Trophoblast cell (in vitro differentiated cells and primary cell): ENCODE results near the gene FLT3.

Source experiments
- DNase-seq, 2 donors: peaks; one replicate each; pipeline ENCODE4 v3.0.0-alpha.2; 2016
- H2AFZ ChIP-seq: 2 replicates; pipeline ENCODE4 v1.6.1; 2013; ENCODE audit warnings: low read length, moderate library complexity, mild to moderate bottlenecking; ENCODE audit not compliant: insufficient read depth, poor library complexity
- H2AK5ac ChIP-seq: 2 replicates; pipeline ENCODE4 v1.6.1; 2013; ENCODE audit warnings: mild to moderate bottlenecking, low read length
- H2BK120ac ChIP-seq: 2 replicates; pipeline ENCODE4 v1.6.1; 2013; ENCODE audit warnings: low read length, mild to moderate bottlenecking, moderate library complexity; ENCODE audit not compliant: insufficient read depth, poor library complexity
- H2BK12ac ChIP-seq: 2 replicates; pipeline ENCODE4 v1.6.1; 2013; ENCODE audit warnings: mild to moderate bottlenecking, low read length, moderate library complexity
- H2BK5ac ChIP-seq: 2 replicates; pipeline ENCODE4 v1.6.1; 2013; ENCODE audit warnings: low read length, low read depth, moderate library complexity, mild to moderate bottlenecking; ENCODE audit not compliant: poor library complexity
- H3K14ac ChIP-seq: 2 replicates; pipeline ENCODE4 v1.6.1; 2013; ENCODE audit warnings: mild to moderate bottlenecking, low read length
- H3K18ac ChIP-seq: 2 replicates; pipeline ENCODE4 v1.6.1; 2013; ENCODE audit warnings: mild to moderate bottlenecking, low read length
- H3K23ac ChIP-seq: 2 replicates; pipeline ENCODE4 v1.6.1; 2013; ENCODE audit warnings: low read length
- H3K27ac ChIP-seq: 2 replicates; pipeline ENCODE4 v1.5.1; 2013; ENCODE audit warnings: low read depth, mild to moderate bottlenecking, inconsistent platforms, low read length, moderate library complexity
- H3K27me3 ChIP-seq: 2 replicates; pipeline ENCODE4 v1.6.1; 2013; ENCODE audit warnings: inconsistent platforms, mild to moderate bottlenecking, low read length, moderate library complexity; ENCODE audit not compliant: insufficient read depth
- H3K36me3 ChIP-seq, 2 experiments: 1 replicate in 1 of 2; 2 replicates in 1 of 2; pipeline ENCODE4 v1.6.1; 2013; ENCODE audit warnings: low read length in 2 of 2, mild to moderate bottlenecking in 2 of 2, moderate library complexity in 1 of 2; ENCODE audit not compliant: insufficient read depth in 2 of 2, control insufficient read depth in 1 of 2
- H3K4ac ChIP-seq: 2 replicates; pipeline ENCODE4 v1.6.1; 2013; ENCODE audit warnings: low read depth, mild to moderate bottlenecking, low read length, moderate library complexity
- H3K4me1 ChIP-seq, 2 experiments: 1 replicate in 1 of 2; 2 replicates in 1 of 2; pipeline ENCODE4 v1.6.1; 2013; ENCODE audit warnings: low read length in 2 of 2, mild to moderate bottlenecking in 2 of 2, moderate library complexity in 1 of 2; ENCODE audit not compliant: insufficient read depth in 2 of 2, control insufficient read depth in 1 of 2
- H3K4me2 ChIP-seq: 2 replicates; pipeline ENCODE4 v1.6.1; 2013; ENCODE audit warnings: inconsistent platforms, mild to moderate bottlenecking, low read length, moderate library complexity
- H3K4me3 ChIP-seq: 2 replicates; pipeline ENCODE4 v1.5.1; 2013; ENCODE audit warnings: mild to moderate bottlenecking, low read depth, low read length, inconsistent platforms
- H3K79me1 ChIP-seq: one replicate; pipeline ENCODE4 v1.6.1; 2013; ENCODE audit warnings: low read length
- H3K79me2 ChIP-seq: 2 replicates; pipeline ENCODE4 v1.6.1; 2013; ENCODE audit warnings: low read length, mild to moderate bottlenecking; ENCODE audit not compliant: control insufficient read depth, insufficient read depth, poor library complexity
- H3K9ac ChIP-seq: 2 replicates; pipeline ENCODE4 v1.6.1; 2013; ENCODE audit warnings: mild to moderate bottlenecking, low read length
- H3K9me3 ChIP-seq: 2 replicates; pipeline ENCODE4 v1.6.1; 2013; ENCODE audit warnings: low read depth, mild to moderate bottlenecking, control low read depth, inconsistent platforms, low read length; ENCODE audit not compliant: insufficient read depth
- H4K12ac ChIP-seq: 2 replicates; pipeline ENCODE4 v1.6.1; 2013; ENCODE audit warnings: low read depth, mild to moderate bottlenecking, low read length, moderate library complexity
- H4K8ac ChIP-seq: 2 replicates; pipeline ENCODE4 v1.6.1; 2013; ENCODE audit warnings: low read depth, mild to moderate bottlenecking, low read length, moderate library complexity
- H4K91ac ChIP-seq: one replicate; pipeline ENCODE4 v1.6.1; 2013; ENCODE audit warnings: low read depth, mild to moderate bottlenecking, low read length, moderate library complexity
- WGBS: extraction: QIAGEN DNeasy Blood & Tissue Kit; methylation state at CpG from one replicate; pipeline ENCODE4 v1.1.7; 2013; ENCODE audit warnings: missing lambda C conversion rate; ENCODE audit not compliant: insufficient read length, insufficient coverage; ENCODE audit errors: extremely low coverage; 5-methylcytosine and 5-hydroxymethylcytosine counted together

Gene FLT3

DNA sequence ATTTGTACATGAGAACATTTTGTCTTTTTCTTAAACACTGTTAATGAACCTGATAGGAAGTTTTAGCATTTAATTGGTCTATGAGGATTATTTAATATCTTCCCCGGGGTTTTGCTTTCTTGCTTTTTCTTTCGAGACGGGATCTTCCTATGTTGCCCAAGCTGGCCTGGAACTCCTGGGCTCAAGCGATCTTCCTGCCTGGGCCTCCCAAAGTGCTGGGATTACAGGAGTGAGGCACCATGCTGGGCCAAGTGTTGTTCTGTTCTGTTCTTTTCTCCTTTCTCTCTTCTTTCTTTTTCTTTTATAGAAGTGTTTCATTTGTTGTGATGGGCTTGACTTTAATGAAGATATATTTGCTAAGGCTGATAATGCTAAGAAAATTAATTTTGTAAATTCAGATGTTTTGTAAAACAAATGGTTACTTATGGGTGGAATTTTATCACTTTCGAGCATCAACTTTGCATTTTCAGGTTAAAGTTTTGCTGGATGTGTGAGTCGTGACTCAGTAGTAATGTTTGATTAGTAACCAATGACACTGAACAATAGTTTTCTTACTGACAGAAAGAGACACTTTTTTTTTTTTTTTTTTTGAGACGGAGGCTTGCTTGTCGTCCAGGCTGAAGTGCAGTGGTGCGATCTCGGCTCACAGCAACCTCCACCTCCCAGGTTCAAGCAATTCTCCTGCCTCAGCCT is 40.2 kb upstream of the FLT3 start:
- no CpG with 5 or more reads among the region's 10 CpGs for WGBS
- peaks cover 10% of the 10 kb centered on the region for H3K79me1 ChIP-seq
- no peaks in the 10 kb centered on the region for H3K36me3 ChIP-seq
- H3K4me3 ChIP-seq = no peak overlapping the region
- H3K4ac ChIP-seq = peak overlapping the region; percentile 84
- no peaks in the 10 kb centered on the region for H3K27me3 ChIP-seq
- no peak overlapping the region for H4K8ac ChIP-seq
- no peak overlapping the region for H2BK120ac ChIP-seq
- no peak overlapping the region for H4K91ac ChIP-seq
- H3K9ac ChIP-seq = no peak overlapping the region
- H2BK12ac ChIP-seq = no peak overlapping the region
- no peak overlapping the region for H3K18ac ChIP-seq
- no peak overlapping the region for H2AFZ ChIP-seq
- no peak overlapping the region for H3K14ac ChIP-seq
- H3K23ac ChIP-seq = no peak overlapping the region
- no peak overlapping the region for H2BK5ac ChIP-seq
- H3K27ac ChIP-seq = no peak overlapping the region
- H3K9me3 ChIP-seq = no peaks in the 10 kb centered on the region
- H3K4me1 ChIP-seq = peaks cover 2 to 3% of the 10 kb centered on the region in 2 experiments
- H4K12ac ChIP-seq = no peak overlapping the region
- H2AK5ac ChIP-seq = no peak overlapping the region
- H3K79me2 ChIP-seq = peaks cover 21% of the 10 kb centered on the region
- peak; percentile 61 to 69 for DNase-seq
- H3K4me2 ChIP-seq = peak overlapping the region; percentile 96

DNA sequence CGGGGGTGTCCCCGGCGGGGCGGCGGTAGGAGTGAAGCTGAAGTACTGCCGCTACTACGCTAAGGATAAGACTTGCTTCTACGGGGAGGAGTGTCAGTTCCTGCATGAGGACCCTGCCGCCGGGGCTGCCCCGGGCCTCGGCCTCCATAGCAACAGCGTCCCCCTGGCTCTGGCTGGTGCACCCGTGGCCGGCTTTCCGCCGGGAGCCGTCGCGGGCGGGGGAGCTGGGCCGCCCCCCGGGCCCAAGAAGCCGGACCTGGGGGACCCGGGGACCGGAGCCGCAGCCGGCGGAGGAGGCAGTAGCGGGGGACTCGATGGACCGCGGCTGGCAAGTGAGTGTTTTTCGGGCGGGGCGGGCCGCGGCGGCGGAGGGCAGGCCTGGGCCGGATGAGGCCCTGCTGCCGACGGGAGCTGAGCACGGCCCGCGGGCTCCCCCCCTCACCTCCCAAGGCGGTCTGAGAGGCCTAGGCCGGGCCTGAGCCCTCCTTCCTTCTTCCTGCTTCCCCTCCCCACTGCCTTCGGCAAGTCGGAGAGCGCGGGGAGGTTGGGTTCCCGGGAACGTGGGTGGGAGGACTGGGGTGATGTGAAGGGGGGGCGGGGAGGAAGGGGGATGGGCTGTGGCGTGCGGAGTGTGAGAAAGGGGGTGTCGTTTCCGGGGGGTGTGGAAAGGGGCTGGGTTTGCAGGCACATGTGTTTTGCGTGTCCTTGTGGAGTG is 38.5 kb upstream of the FLT3 start:
- DNase-seq = peak; percentile 65 to 66
- no CpG with 5 or more reads among the region's 60 CpGs for WGBS
- H3K27ac ChIP-seq = peak overlapping the region; percentile 98
- H3K79me2 ChIP-seq = peaks cover 16% of the 10 kb centered on the region
- H2AFZ ChIP-seq = peak overlapping the region; percentile 90
- no peaks in the 10 kb centered on the region for H3K36me3 ChIP-seq
- no peaks in the 10 kb centered on the region for H3K9me3 ChIP-seq
- H3K4ac ChIP-seq = peak overlapping the region; percentile 94
- peaks cover 2 to 3% of the 10 kb centered on the region in 2 experiments for H3K4me1 ChIP-seq
- no peak overlapping the region for H3K23ac ChIP-seq
- peak overlapping the region; percentile 96 for H3K4me2 ChIP-seq
- H3K18ac ChIP-seq = peak overlapping the region; percentile 97
- H3K14ac ChIP-seq = peak overlapping the region; percentile 98
- H3K4me3 ChIP-seq = peak overlapping the region; percentile 82
- peak overlapping the region; percentile 94 for H4K8ac ChIP-seq
- H4K91ac ChIP-seq = peak overlapping the region; percentile 86
- peak overlapping the region; percentile 93 for H3K9ac ChIP-seq
- H2BK120ac ChIP-seq = peak overlapping the region; percentile 82
- peak overlapping the region; percentile 65 for H2BK12ac ChIP-seq
- peak overlapping the region; percentile 97 for H2AK5ac ChIP-seq
- H3K27me3 ChIP-seq = no peaks in the 10 kb centered on the region
- H3K79me1 ChIP-seq = peaks cover 10% of the 10 kb centered on the region
- peak overlapping the region; percentile 99 for H4K12ac ChIP-seq
- peak overlapping the region; percentile 97 for H2BK5ac ChIP-seq

DNA sequence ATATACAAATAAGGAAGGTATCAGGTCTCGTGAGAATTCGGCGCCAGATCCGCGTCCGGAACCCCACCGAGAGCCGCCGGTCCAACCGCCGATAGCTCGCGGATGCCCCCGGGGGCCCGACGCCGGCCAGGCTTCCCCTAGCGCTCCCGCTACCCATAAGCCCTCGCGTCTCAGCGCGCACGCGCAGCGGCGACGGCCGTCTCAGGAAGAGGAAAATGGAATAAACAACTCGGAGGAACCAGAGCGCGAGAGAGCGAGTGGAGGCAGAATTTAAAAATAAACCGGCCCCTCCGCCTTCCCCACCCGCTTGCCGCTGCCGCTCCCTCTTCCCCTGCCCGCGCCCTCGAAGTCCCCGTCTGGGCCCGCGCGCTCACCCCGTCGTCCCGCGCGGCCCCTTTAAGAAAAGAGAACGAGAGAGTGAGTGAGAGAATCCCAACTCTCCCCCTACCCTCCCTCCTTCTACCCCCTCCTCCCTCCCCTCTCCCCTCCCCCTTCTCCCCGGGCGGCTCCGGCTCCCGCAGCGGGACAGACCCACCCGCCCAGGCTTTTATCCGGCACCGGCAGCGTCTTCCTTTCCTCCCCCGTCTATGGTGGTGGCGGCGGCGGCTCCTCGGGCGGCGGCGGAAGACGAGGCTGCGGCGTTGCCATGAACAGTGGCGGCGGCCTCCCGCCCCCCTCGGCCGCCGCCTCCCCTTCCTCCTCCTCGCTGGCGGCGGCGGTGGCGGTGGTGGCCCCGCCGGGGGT is 37.8 kb upstream of the FLT3 start, which contains the start of gene PAN3:
Gene PAN3, plus strand, starts transcription at position 534 of the 744 bp plus-strand sequence. Its CDS starts 113 bp downstream, at position 647.
- peak within 1 kb of the TSS; percentile 90 for H2AFZ ChIP-seq
- H3K36me3 ChIP-seq = no peaks in the 10 kb centered on the region
- peak within 1 kb of the TSS; percentile 97 for H2AK5ac ChIP-seq
- peak within 1 kb of the TSS; percentile 94 for H3K4ac ChIP-seq
- H3K79me1 ChIP-seq = peaks cover 10% of the 10 kb centered on the region
- peak within 1 kb of the TSS; percentile 98 for H3K14ac ChIP-seq
- no peaks in the 10 kb centered on the region for H3K27me3 ChIP-seq
- peak within 1 kb of the TSS; percentile 98 for H3K27ac ChIP-seq
- no peaks in the 10 kb centered on the region for H3K9me3 ChIP-seq
- peak within 1 kb of the TSS; percentile 88 for H4K91ac ChIP-seq
- DNase-seq = peak; percentile 95 to 98
- peak within 1 kb of the TSS; percentile 65 for H2BK12ac ChIP-seq
- H3K18ac ChIP-seq = peak within 1 kb of the TSS; percentile 97
- peak within 1 kb of the TSS; percentile 97 for H2BK5ac ChIP-seq
- H3K9ac ChIP-seq = peak within 1 kb of the TSS; percentile 93
- peak within 1 kb of the TSS; percentile 94 for H4K8ac ChIP-seq
- no peak within 1 kb of the TSS for H3K23ac ChIP-seq
- peak within 1 kb of the TSS; percentile 93 for H2BK120ac ChIP-seq
- H3K4me2 ChIP-seq = peak within 1 kb of the TSS; percentile 96
- peaks cover 16% of the 10 kb centered on the region for H3K79me2 ChIP-seq
- peak within 1 kb of the TSS; percentile 82 for H3K4me3 ChIP-seq
- no CpG with 5 or more reads among the region's 84 CpGs for WGBS
- H4K12ac ChIP-seq = peak within 1 kb of the TSS; percentile 99
- H3K4me1 ChIP-seq = peaks cover 2 to 3% of the 10 kb centered on the region in 2 experiments

DNA sequence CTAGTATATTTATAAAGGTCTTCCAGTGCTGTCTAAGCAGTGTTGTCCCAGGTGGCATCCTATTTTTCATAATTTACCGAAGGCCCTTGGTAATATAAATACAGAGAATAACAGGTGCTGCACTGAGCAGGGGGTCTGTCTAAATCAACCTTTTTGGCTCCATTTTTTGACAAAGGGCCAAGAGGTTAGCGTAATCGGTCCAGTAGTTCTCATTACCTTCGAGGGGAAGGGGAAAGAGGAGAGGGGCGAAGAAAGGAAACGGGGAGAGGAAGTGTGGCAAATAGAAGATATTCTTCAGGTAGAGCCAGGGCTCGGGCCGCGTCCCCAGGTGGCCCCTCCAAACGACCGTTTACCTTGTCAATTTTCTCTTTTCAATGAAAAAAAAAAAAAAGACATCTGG is 37.2 kb upstream of the FLT3 start:
- Histone ChIP-seq H3K14ac (peak overlapping the region; percentile 70), H3K79me2 (peaks cover 14% of the 10 kb centered on the region)
- WGBS = no CpG with 5 or more reads among the region's 11 CpGs

More for the DNA sequence above, 37.2 kb upstream of the FLT3 start:
- peak overlapping the region; percentile 84 for H4K12ac ChIP-seq
- peak overlapping the region; percentile 69 for H2BK5ac ChIP-seq
- peak overlapping the region; percentile 82 for H3K4me3 ChIP-seq
- peak overlapping the region; percentile 90 for H3K4ac ChIP-seq
- peak overlapping the region; percentile 88 for H4K8ac ChIP-seq
- no peaks in the 10 kb centered on the region for H3K36me3 ChIP-seq
- peaks cover 10% of the 10 kb centered on the region for H3K79me1 ChIP-seq
- peak overlapping the region; percentile 68 for H2BK120ac ChIP-seq
- H3K9ac ChIP-seq = peak overlapping the region; percentile 39
- no peak overlapping the region for H2AK5ac ChIP-seq
- H4K91ac ChIP-seq = peak overlapping the region; percentile 78
- H2AFZ ChIP-seq = peak overlapping the region; percentile 75
- no peak for DNase-seq
- H3K27ac ChIP-seq = peak overlapping the region; percentile 98
- no peaks in the 10 kb centered on the region for H3K9me3 ChIP-seq
- H3K4me2 ChIP-seq = peak overlapping the region; percentile 79
- H3K18ac ChIP-seq = peak overlapping the region; percentile 56
- H2BK12ac ChIP-seq = no peak overlapping the region
- peaks cover 2 to 3% of the 10 kb centered on the region in 2 experiments for H3K4me1 ChIP-seq
- H3K23ac ChIP-seq = no peak overlapping the region
- no peaks in the 10 kb centered on the region for H3K27me3 ChIP-seq
